WTC11 (cell line): ENCODE results near the gene MRNIP. TPM values are rescaled to one million over a fixed set of nuclear protein-coding genes. Genes with fewer than 3 reads are reported as not detected.
A peak's percentile ranks its signal among the peaks of the same experiment; 100 is the strongest.

Experiments
- ATAC-seq: fragments of 200-7000 bp; cut with Tn5 transposase; 2 replicates; pipeline ENCODE4 v1.10.0; 2021; ENCODE audit warnings: mild to moderate bottlenecking, moderate library complexity
- CTCF ChIA-PET: fragments of 300-600 bp; sonication (Branson Sonifier 250); formaldehyde crosslinking; loops from one replicate; lab custom pipeline; 2021; ENCODE audit warnings: antibody characterized with exemption; lab: Charles Lee
- POLR2A ChIA-PET: fragments of 350-600 bp; sonication (Branson Sonifier 250); formaldehyde crosslinking; loops from one replicate; lab custom pipeline; 2021; ENCODE audit warnings: antibody characterized with exemption; lab: Charles Lee
- DNase-seq: peaks from one replicate; pipeline ENCODE4 v3.0.0; 2021; ENCODE audit warnings: low spot score
- H3K27ac Mint-ChIP-seq: 2 replicates; pipeline ENCODE4 v1.8.0; 2021; ENCODE audit warnings: mixed read lengths
- H3K27me3 Mint-ChIP-seq: 2 replicates; pipeline ENCODE4 v1.8.0; 2021; ENCODE audit warnings: low read depth, mild to moderate bottlenecking, moderate library complexity, mixed read lengths
- H3K36me3 Mint-ChIP-seq: 2 replicates; pipeline ENCODE4 v1.8.0; 2021; ENCODE audit warnings: mixed read lengths
- H3K4me1 Mint-ChIP-seq: 2 replicates; pipeline ENCODE4 v1.8.0; 2022; ENCODE audit warnings: mixed read lengths
- H3K4me3 Mint-ChIP-seq: 2 replicates; pipeline ENCODE4 v1.8.0; 2021; ENCODE audit warnings: mild to moderate bottlenecking, moderate library complexity, mixed read lengths
- H3K9me3 Mint-ChIP-seq: 2 replicates; pipeline ENCODE4 v1.8.0; 2021; ENCODE audit warnings: mixed read lengths
- CBFB ChIP-seq: sonication (generic); formaldehyde crosslinking; IDR thresholded peaks from 2 replicates; pipeline ENCODE4 v1.8.1; 2022; ENCODE audit warnings: mild to moderate bottlenecking, low read depth, missing genetic modification reagents
- ELF4 ChIP-seq: sonication (generic); formaldehyde crosslinking; IDR thresholded peaks from 2 replicates; pipeline ENCODE4 v1.8.1; 2022; ENCODE audit warnings: low read depth, mild to moderate bottlenecking, moderate library complexity, missing genetic modification reagents
- IRF2 ChIP-seq: sonication (generic); formaldehyde crosslinking; IDR thresholded peaks from 2 replicates; pipeline ENCODE4 v1.8.0; 2022; ENCODE audit warnings: low read depth, missing genetic modification reagents, borderline replicate concordance
- NFATC4 ChIP-seq: fragments of 250-450 bp; sonication (Bioruptor Pico); IDR thresholded peaks from 2 replicates; pipeline ENCODE4 v1.9.0; 2021; ENCODE audit warnings: mild to moderate bottlenecking
- NR1H2 ChIP-seq: sonication (generic); formaldehyde crosslinking; IDR thresholded peaks from 2 replicates; pipeline ENCODE4 v1.9.0; 2021; ENCODE audit warnings: mild to moderate bottlenecking, moderate library complexity, missing genetic modification reagents
- NR2C2 ChIP-seq: sonication (generic); formaldehyde crosslinking; IDR thresholded peaks from 2 replicates; pipeline ENCODE4 v1.8.0; 2022; ENCODE audit warnings: mild to moderate bottlenecking, missing genetic modification reagents
- RELA ChIP-seq: sonication (generic); formaldehyde crosslinking; IDR thresholded peaks from 2 replicates; pipeline ENCODE4 v1.8.1; 2022; ENCODE audit warnings: missing genetic modification reagents, mild to moderate bottlenecking, borderline replicate concordance
- SMAD3 ChIP-seq: sonication (generic); formaldehyde crosslinking; IDR thresholded peaks from 2 replicates; pipeline ENCODE4 v1.8.0; 2022; ENCODE audit warnings: missing genetic modification reagents, mild to moderate bottlenecking, borderline replicate concordance
- TCF7 ChIP-seq: sonication (generic); formaldehyde crosslinking; IDR thresholded peaks from 2 replicates; pipeline ENCODE4 v1.8.0; 2022; ENCODE audit warnings: mild to moderate bottlenecking, low read depth, missing genetic modification reagents, moderate library complexity
- TEAD1 ChIP-seq: sonication (generic); formaldehyde crosslinking; IDR thresholded peaks from 2 replicates; pipeline ENCODE4 v1.8.0; 2022; ENCODE audit warnings: mild to moderate bottlenecking, missing genetic modification reagents
- ZNF263 ChIP-seq: sonication (generic); formaldehyde crosslinking; IDR thresholded peaks from 2 replicates; pipeline ENCODE4 v1.8.1; 2022; ENCODE audit warnings: low read depth, mild to moderate bottlenecking, moderate library complexity, missing genetic modification reagents
- ZNF317 ChIP-seq: sonication (generic); formaldehyde crosslinking; IDR thresholded peaks from 2 replicates; pipeline ENCODE4 v1.8.1; 2023; ENCODE audit warnings: low read depth, mild to moderate bottlenecking, moderate library complexity, missing genetic modification reagents, borderline replicate concordance
- ZNF423 ChIP-seq: fragments of 250-450 bp; sonication (Bioruptor Pico); IDR thresholded peaks from 2 replicates; pipeline ENCODE4 v2.1.2; 2022; ENCODE audit warnings: mild to moderate bottlenecking, moderate library complexity
- total RNA-seq: library from RNA; stranded (reverse); gene quantifications from 3 replicates; pipeline ENCODE4 v1.2.3, GENCODE V29; 2021
- TF ChIP-seq, protein P1 (sequence below): sonication (generic); formaldehyde crosslinking; IDR thresholded peaks from 2 replicates; pipeline ENCODE4 v1.8.0; 2022; ENCODE audit warnings: mild to moderate bottlenecking, missing genetic modification reagents
- TF ChIP-seq, protein P2 (sequence below): sonication (generic); formaldehyde crosslinking; conservative IDR thresholded peaks from 2 replicates; pipeline ENCODE4 v1.8.1; 2023; ENCODE audit warnings: mild to moderate bottlenecking, low read depth, missing genetic modification reagents, moderate library complexity
- TF ChIP-seq, protein P3 (sequence below): sonication (generic); formaldehyde crosslinking; IDR thresholded peaks from 2 replicates; pipeline ENCODE4 v1.8.0; 2022; ENCODE audit warnings: mild to moderate bottlenecking, missing genetic modification reagents

The MRNIP gene
- total RNA-seq, 1 experiment from 2014 or later: 42.0 TPM

DNA sequence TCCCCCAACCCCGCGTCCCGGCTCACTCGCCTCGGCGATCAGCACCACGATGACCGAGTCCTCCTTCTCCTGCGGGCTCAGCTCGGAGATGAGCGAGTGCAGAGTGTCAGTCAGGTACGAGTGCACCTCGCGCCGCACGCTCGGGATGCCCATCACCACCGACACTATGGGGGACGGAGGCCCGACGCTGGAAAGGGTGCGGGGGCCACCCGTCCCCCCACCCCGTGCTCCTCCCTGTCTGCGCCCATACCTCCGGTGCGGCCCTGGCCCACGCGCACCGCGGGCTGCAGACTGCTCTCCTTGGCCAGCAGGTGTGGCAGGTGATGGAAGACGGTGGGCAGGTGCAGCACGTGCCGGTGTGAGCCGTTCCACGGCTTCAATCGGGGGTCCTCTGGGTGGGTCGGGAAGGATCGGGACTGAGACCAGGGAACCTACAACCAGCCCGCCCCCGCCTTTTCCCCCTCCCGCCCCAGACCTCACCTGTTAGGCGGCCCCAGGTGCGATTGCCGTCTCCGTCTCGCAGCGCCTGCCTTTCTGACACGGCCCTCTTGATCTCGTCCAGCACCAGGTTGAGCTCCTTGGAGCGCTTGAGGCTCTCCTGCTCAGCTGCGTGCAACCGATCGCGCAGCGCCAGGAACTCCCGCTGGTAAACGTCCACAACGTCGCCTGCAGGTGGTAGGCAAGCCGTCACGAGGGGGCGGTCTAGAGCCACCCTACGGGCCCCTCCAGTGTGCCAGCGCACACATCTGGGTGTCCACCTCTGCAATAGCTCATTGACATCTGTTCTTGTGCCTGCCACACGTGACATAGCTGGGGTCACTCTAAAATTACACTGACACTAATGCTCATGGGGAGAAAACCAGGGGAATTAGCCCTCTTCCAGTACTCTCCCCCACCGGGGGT lies 57.1 kb downstream of the MRNIP start (continued):
- TF ChIP-seq ZNF317 (CRISPR knock-in tag) (peak; percentile 91), TCF7 (CRISPR knock-in tag) (no peak), ELF4 (CRISPR knock-in tag) (no peak), RELA (CRISPR knock-in tag) (0 out of 2 replicates have a peak, but pooled peaks have one; percentile 65)
- TF ChIP-seq, protein P1, sequence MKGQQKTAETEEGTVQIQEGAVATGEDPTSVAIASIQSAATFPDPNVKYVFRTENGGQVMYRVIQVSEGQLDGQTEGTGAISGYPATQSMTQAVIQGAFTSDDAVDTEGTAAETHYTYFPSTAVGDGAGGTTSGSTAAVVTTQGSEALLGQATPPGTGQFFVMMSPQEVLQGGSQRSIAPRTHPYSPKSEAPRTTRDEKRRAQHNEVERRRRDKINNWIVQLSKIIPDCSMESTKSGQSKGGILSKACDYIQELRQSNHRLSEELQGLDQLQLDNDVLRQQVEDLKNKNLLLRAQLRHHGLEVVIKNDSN (CRISPR knock-in tag): no peak
- TF ChIP-seq, protein P2, sequence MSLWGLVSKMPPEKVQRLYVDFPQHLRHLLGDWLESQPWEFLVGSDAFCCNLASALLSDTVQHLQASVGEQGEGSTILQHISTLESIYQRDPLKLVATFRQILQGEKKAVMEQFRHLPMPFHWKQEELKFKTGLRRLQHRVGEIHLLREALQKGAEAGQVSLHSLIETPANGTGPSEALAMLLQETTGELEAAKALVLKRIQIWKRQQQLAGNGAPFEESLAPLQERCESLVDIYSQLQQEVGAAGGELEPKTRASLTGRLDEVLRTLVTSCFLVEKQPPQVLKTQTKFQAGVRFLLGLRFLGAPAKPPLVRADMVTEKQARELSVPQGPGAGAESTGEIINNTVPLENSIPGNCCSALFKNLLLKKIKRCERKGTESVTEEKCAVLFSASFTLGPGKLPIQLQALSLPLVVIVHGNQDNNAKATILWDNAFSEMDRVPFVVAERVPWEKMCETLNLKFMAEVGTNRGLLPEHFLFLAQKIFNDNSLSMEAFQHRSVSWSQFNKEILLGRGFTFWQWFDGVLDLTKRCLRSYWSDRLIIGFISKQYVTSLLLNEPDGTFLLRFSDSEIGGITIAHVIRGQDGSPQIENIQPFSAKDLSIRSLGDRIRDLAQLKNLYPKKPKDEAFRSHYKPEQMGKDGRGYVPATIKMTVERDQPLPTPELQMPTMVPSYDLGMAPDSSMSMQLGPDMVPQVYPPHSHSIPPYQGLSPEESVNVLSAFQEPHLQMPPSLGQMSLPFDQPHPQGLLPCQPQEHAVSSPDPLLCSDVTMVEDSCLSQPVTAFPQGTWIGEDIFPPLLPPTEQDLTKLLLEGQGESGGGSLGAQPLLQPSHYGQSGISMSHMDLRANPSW (CRISPR knock-in tag): 0 out of 2 replicates have a peak, but pooled peaks have one; percentile 16
- TF ChIP-seq, all 79 proteins: peak for 5

DNA sequence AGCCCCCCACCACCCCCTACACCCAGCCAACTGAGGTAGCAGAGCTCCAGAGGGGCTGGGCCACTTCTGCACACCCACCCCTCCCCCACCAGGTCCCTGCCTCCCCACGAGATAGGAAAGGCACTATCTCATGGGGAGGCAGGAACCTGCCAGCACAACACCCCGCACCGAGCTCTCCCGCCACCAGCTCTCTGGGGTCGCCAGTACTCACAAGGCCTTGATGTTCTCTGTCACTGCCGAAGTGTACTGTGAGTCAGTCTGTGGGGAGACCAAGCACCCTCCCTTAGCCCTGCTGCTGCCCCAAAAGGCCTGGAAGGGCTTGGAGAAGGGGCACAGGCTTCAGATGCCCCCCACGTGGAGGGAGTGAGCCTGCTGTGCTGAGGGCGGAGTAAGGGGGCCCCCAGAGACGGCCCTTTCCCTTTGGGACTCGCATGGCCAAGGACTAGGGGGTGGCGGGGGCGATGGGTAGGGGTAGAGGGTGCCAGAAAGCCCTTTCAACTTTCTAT lies 57.9 kb downstream of the MRNIP start:
- ATAC-seq: no peak
- ChIA-PET CTCF (interaction anchor here (1.0 to 1.9 kb wide), 2 partner anchors 10 to 70 kb away, joined by 3 to 20 read pairs; no protein-coding TSS in a partner anchor), POLR2A (no interaction called here)
- H3K4me1 Mint-ChIP-seq: peaks cover 37% of the 10 kb centered on the region
- H3K36me3 Mint-ChIP-seq: peaks cover 18% of the 10 kb centered on the region
- no peak overlapping the region for H3K27ac Mint-ChIP-seq
- peaks cover 6% of the 10 kb centered on the region for H3K27me3 Mint-ChIP-seq
- H3K4me3 Mint-ChIP-seq: no peak overlapping the region
- no peaks in the 10 kb centered on the region for H3K9me3 Mint-ChIP-seq
- no peak for DNase-seq
- TF ChIP-seq, protein P1 (CRISPR knock-in tag): no peak
- TF ChIP-seq ZNF263 (no peak), NR2C2 (no peak), CBFB (CRISPR knock-in tag) (no peak), NR1H2 (CRISPR knock-in tag) (no peak), ZNF423 (CRISPR knock-in tag) (no peak), NFATC4 (CRISPR knock-in tag) (no peak)

DNA sequence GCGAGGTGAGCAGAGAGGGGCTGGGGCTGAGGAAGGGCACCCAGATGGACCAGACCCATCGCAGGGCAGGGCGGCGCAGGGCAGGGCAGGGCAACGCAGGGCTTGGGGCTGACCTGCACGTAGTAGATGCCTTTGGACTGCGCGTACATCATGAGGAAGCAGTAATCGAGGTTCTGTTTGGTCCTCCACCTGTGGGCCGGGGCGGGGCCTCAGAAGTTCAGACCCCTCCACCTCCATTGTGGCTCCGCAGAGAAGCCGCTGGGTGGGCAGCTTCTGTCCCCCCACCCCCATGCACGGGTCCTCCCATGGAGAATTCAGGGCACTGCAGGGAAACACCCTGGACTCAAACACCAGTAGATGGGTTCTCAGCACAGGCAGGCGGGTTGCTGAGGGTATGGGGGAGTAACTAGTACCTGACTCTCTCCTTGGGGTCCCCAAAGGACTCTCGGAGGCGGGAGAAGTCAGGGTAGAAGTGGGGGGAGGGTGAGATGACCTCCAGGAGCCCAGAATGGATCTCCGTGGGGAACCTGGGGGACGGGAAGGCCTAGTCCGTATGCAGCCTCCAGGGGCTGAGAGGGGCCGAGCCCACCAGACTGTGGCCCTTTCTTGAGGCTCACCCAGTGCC lies 58.4 kb downstream of the MRNIP start:
- H3K36me3 Mint-ChIP-seq: peaks cover 18% of the 10 kb centered on the region
- TF ChIP-seq, protein P3, sequence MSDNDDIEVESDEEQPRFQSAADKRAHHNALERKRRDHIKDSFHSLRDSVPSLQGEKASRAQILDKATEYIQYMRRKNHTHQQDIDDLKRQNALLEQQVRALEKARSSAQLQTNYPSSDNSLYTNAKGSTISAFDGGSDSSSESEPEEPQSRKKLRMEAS: no peak
- TF ChIP-seq IRF2 (CRISPR knock-in tag) (no peak), TEAD1 (CRISPR knock-in tag) (no peak), SMAD3 (CRISPR knock-in tag) (no peak)
- H3K4me3 Mint-ChIP-seq: no peak overlapping the region
- no peak for DNase-seq
- H3K27me3 Mint-ChIP-seq: peaks cover 6% of the 10 kb centered on the region; the same call in 1 of the 2 replicates
- ChIA-PET POLR2A (no interaction called here), CTCF (interaction anchor here (1.0 kb wide), 1 partner anchor 70 kb away, joined by 3 read pairs; no protein-coding TSS in a partner anchor)
- no peak for ATAC-seq
- H3K4me1 Mint-ChIP-seq: peaks cover 35% of the 10 kb centered on the region
- H3K27ac Mint-ChIP-seq: no peak overlapping the region
- H3K9me3 Mint-ChIP-seq: no peaks in the 10 kb centered on the region
